Right lobe of liver (tissue), 4 donors: ENCODE results near the gene VSTM2L.

ENCODE experiments used
- CTCF ChIP-seq, 4 donors: fragments of 200-600 bp in 3 of 4; fragments of 450-650 bp in 1 of 4; IDR thresholded peaks; one replicate each; pipeline versions ENCODE4 v1.5.1 to v1.8.0; 2016 to 2022; ENCODE audit warnings: antibody characterized with exemption in 4 of 4, mild to moderate bottlenecking in 2 of 4
- POLR2A ChIP-seq: fragments of 450-650 bp; IDR thresholded peaks from one replicate; pipeline ENCODE4 v1.6.1; 2017; ENCODE audit warnings: antibody characterized with exemption, mild to moderate bottlenecking
- donor health status: DM: no; HTN: no; CAD: no.
- donor health status: DM: no; HTN: no; CAD: no.
- donor health status: DM: no; HTN: yes; CAD: no.

- no peak for TF ChIP-seq CTCF (IDR thresholded peaks at IDR 0.05)
- no peak for TF ChIP-seq POLR2A
Observed at GRCh38 chr20:37904845-37905373, 2.0 kb downstream of the VSTM2L start.
